Transverse colon (tissue), 4 donors: ENCODE measurements around the gene VPS13D. TPM values are rescaled to one million over a fixed set of nuclear protein-coding genes. Genes with fewer than 3 reads are reported as not detected.

Experiments used
- DNase-seq: peaks from one replicate; pipeline ENCODE4 v3.0.0-alpha.2; 2019
- H3K27ac ChIP-seq, 4 donors: fragments of 200-600 bp; sonication (generic); 2 replicates each; pipeline ENCODE4 v1.5.1; 2016 to 2018; ENCODE audit warnings: inconsistent platforms in 4 of 4
- H3K27me3 ChIP-seq: fragments of 200-600 bp; sonication (generic); 2 replicates; pipeline ENCODE4 v1.5.1; 2017; ENCODE audit warnings: inconsistent platforms
- H3K36me3 ChIP-seq, 4 donors: fragments of 200-600 bp; sonication (generic); 2 replicates each; pipeline ENCODE4 v1.5.1; 2017 to 2019; ENCODE audit warnings: inconsistent platforms in 4 of 4
- H3K4me1 ChIP-seq, 4 donors: fragments of 200-600 bp; sonication (generic); 2 replicates each; pipeline ENCODE4 v1.5.1; 2017 to 2020; ENCODE audit warnings: inconsistent platforms in 4 of 4
- H3K4me3 ChIP-seq, 4 donors: fragments of 200-600 bp; sonication (generic); 1 replicate in 1 of 4; 2 replicates in 3 of 4; pipeline versions ENCODE4 v1.5.1 to v1.6.1; 2017 to 2019; ENCODE audit warnings: inconsistent platforms in 4 of 4
- H3K9me3 ChIP-seq, 2 donors: fragments of 200-600 bp; sonication (generic); 2 replicates each; pipeline ENCODE4 v1.5.1; 2017 to 2019; ENCODE audit warnings: inconsistent platforms in 2 of 2
- CTCF ChIP-seq, 5 experiments: fragments of 200-600 bp in 3 of 5; fragments of 450-650 bp in 2 of 5; sonication (generic) in 3 of 5; IDR thresholded peaks; 1 replicate in 2 of 5; 2 replicates in 3 of 5; pipeline ENCODE4 v1.5.1; 2016 to 2017; ENCODE audit warnings: antibody characterized with exemption in 5 of 5, inconsistent platforms in 3 of 5, mild to moderate bottlenecking in 2 of 5, moderate library complexity in 1 of 5
- EP300 ChIP-seq: sonication (generic); formaldehyde crosslinking; IDR thresholded peaks from one replicate; pipeline ENCODE4 v1.6.1; 2017; ENCODE audit warnings: antibody characterized with exemption, low read depth
- POLR2A ChIP-seq: fragments of 450-650 bp; IDR thresholded peaks from one replicate; pipeline ENCODE4 v1.6.1; 2016; ENCODE audit warnings: antibody characterized with exemption, mild to moderate bottlenecking, moderate library complexity
- POLR2AphosphoS5 ChIP-seq, 3 donors: sonication (generic); formaldehyde crosslinking; IDR thresholded peaks; one replicate each; pipeline ENCODE4 v1.6.1; 2016; ENCODE audit warnings: antibody characterized with exemption in 3 of 3
- WGBS, 2 donors: methylation state at CpG; one replicate each; pipeline ENCODE4 v1.1.5; 2018; ENCODE audit warnings: low coverage in 1 of 2; 5-methylcytosine and 5-hydroxymethylcytosine counted together
- in situ Hi-C, 4 donors: fragments of 200-750 bp; cut with MboI; loops; one replicate each; pipeline versions ENCODE4 v1.15.0 to v1.15.1; 2017; ENCODE audit warnings: low sequenced_read_pairs in 3 of 4, low pct_ligation_motif_present in 1 of 4, low pct_unique_long_range_greater_than_20kb in 1 of 4
- intact Hi-C: fragments of 100-400 bp; cut with DNase I; formaldehyde crosslinking; loops from one replicate; pipeline ENCODE4 v1.15.1; 2023; ENCODE audit warnings: low total_unique reads
- total RNA-seq, 4 donors: library from RNA; depleted of rRNA; stranded (reverse); fragments of >200 nt; gene quantifications; one replicate each; pipeline ENCODE4 v1.1.0, GENCODE V29; 2016

VPS13D gene
- total RNA-seq, 4 donors from 2014 or later = 101 to 136 (median 116) TPM

GRCh38 chr1:12480041-12480440 is 250.2 kb downstream of the VPS13D start:
- in situ Hi-C loops (no loop called here), intact Hi-C loops (no loop called here)
- WGBS, 2 donors = 97% methylated on average over 3 of the region's 3 CpGs; no CpG with 5 or more reads in 1 of the 2 donors
- no peak overlapping the region for H3K4me3 ChIP-seq
- DNase-seq = no peak
- H3K9me3 ChIP-seq = no peaks in the 10 kb centered on the region
- TF ChIP-seq POLR2AphosphoS5 (IDR thresholded peaks at IDR 0.05) (no peak), EP300 (no peak), CTCF (IDR thresholded peaks at IDR 0.05) (no peak), POLR2A (no peak)
- no peaks in the 10 kb centered on the region for H3K27me3 ChIP-seq
- H3K36me3 ChIP-seq = no peaks in the 10 kb centered on the region
- H3K4me1 ChIP-seq = peaks cover 59 to 71% (median 62%) of the 10 kb centered on the region in 4 donors
- peak overlapping the region; percentile 85 to 90 (median 88) for H3K27ac ChIP-seq

GRCh38 chr1:12480748-12481362 is 251.0 kb downstream of the VPS13D start:
- H3K27ac ChIP-seq = peak overlapping the region; percentile 85 to 90 (median 88)
- in situ Hi-C loops (no loop called here), intact Hi-C loops (no loop called here)
- no peak overlapping the region for H3K4me3 ChIP-seq
- no peaks in the 10 kb centered on the region for H3K36me3 ChIP-seq
- no peaks in the 10 kb centered on the region for H3K9me3 ChIP-seq
- peak; percentile 69 for DNase-seq
- WGBS, 2 donors = 68% methylated on average over 5 of the region's 5 CpGs; no CpG with 5 or more reads in 1 of the 2 donors
- H3K27me3 ChIP-seq = no peaks in the 10 kb centered on the region
- peaks cover 51 to 66% (median 55%) of the 10 kb centered on the region in 4 donors for H3K4me1 ChIP-seq
- TF ChIP-seq CTCF (IDR thresholded peaks at IDR 0.05) (no peak), POLR2AphosphoS5 (IDR thresholded peaks at IDR 0.05) (peak; percentile 34 to 77 (median 72))

- Histone ChIP-seq H3K4me3 (no peak overlapping the region), H3K4me1 (peaks cover 40 to 66% (median 44%) of the 10 kb centered on the region in 4 donors), H3K36me3 (no peaks in the 10 kb centered on the region), H3K27me3 (no peaks in the 10 kb centered on the region), H3K9me3 (no peaks in the 10 kb centered on the region), H3K27ac (peak overlapping the region; percentile 85 to 90 (median 88))
- in situ Hi-C loops = no loop called here
- no peak for TF ChIP-seq CTCF (IDR thresholded peaks at IDR 0.05)
- TF ChIP-seq POLR2AphosphoS5 (IDR thresholded peaks at IDR 0.05) = no peak
- no peak for TF ChIP-seq EP300
- no peak for TF ChIP-seq POLR2A
- intact Hi-C loops = no loop called here
- 85 to 90% methylated on average over 4 to 6 of the region's 6 CpGs for WGBS, 2 donors
- no peak for DNase-seq
These were observed 252.1 kb downstream of the VPS13D start for GRCh38 chr1:12481928-12482327.

GRCh38 chr1:12482988-12483387 is 253.2 kb downstream of the VPS13D start:
- Histone ChIP-seq H3K27me3 (no peaks in the 10 kb centered on the region), H3K9me3 (no peaks in the 10 kb centered on the region), H3K4me1 (peaks cover 29 to 57% (median 35%) of the 10 kb centered on the region in 4 donors), H3K36me3 (no peaks in the 10 kb centered on the region), H3K4me3 (no peak overlapping the region), H3K27ac (no peak overlapping the region)
- no peak for TF ChIP-seq POLR2A
- no peak for TF ChIP-seq POLR2AphosphoS5 (IDR thresholded peaks at IDR 0.05)
- no peak for TF ChIP-seq CTCF (IDR thresholded peaks at IDR 0.05)
- TF ChIP-seq EP300 = no peak
- 82 to 88% methylated on average over 3 of the region's 3 CpGs for WGBS, 2 donors
- no peak for DNase-seq
- intact Hi-C loops = no loop called here
- in situ Hi-C loops = no loop called here
